PFSK-1 (cell line): ENCODE results near the gene CBX1.

Experiments
- POLR2AphosphoS5 ChIP-seq: IDR thresholded peaks from 2 replicates; pipeline ENCODE4 v1.6.1; 2012; ENCODE audit warnings: low read depth, mild to moderate bottlenecking, control low read depth, low read length, moderate library complexity
- SIN3A ChIP-seq: IDR thresholded peaks from 2 replicates; pipeline ENCODE4 v1.6.1; 2012; ENCODE audit warnings: mild to moderate bottlenecking, low read length, moderate library complexity, borderline replicate concordance; ENCODE audit not compliant: insufficient read depth
- TAF1 ChIP-seq: IDR thresholded peaks from 2 replicates; pipeline ENCODE4 v1.6.1; 2012; ENCODE audit warnings: low read length, control low read depth, borderline replicate concordance; ENCODE audit not compliant: insufficient read depth
- TF ChIP-seq, protein P1 (sequence below), 2 experiments: IDR thresholded peaks; 2 replicates each; pipeline versions ENCODE4 v1.6.1 to v1.8.0; 2011 to 2012; ENCODE audit warnings: low read depth in 2 of 2, low read length in 2 of 2, control low read depth in 1 of 2, inconsistent platforms in 1 of 2, mild to moderate bottlenecking in 1 of 2, moderate library complexity in 1 of 2; ENCODE audit not compliant: insufficient read depth in 1 of 2

GRCh38 chr17:48104440-48104839, 3.2 kb upstream of the CBX1 start:
- TF ChIP-seq SIN3A: no peak
- TF ChIP-seq POLR2AphosphoS5: no peak
- TF ChIP-seq, protein P1, sequence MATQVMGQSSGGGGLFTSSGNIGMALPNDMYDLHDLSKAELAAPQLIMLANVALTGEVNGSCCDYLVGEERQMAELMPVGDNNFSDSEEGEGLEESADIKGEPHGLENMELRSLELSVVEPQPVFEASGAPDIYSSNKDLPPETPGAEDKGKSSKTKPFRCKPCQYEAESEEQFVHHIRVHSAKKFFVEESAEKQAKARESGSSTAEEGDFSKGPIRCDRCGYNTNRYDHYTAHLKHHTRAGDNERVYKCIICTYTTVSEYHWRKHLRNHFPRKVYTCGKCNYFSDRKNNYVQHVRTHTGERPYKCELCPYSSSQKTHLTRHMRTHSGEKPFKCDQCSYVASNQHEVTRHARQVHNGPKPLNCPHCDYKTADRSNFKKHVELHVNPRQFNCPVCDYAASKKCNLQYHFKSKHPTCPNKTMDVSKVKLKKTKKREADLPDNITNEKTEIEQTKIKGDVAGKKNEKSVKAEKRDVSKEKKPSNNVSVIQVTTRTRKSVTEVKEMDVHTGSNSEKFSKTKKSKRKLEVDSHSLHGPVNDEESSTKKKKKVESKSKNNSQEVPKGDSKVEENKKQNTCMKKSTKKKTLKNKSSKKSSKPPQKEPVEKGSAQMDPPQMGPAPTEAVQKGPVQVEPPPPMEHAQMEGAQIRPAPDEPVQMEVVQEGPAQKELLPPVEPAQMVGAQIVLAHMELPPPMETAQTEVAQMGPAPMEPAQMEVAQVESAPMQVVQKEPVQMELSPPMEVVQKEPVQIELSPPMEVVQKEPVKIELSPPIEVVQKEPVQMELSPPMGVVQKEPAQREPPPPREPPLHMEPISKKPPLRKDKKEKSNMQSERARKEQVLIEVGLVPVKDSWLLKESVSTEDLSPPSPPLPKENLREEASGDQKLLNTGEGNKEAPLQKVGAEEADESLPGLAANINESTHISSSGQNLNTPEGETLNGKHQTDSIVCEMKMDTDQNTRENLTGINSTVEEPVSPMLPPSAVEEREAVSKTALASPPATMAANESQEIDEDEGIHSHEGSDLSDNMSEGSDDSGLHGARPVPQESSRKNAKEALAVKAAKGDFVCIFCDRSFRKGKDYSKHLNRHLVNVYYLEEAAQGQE (IDR thresholded peaks at IDR 0.05; ENCODE audit: insufficient read depth in 1 of 2, low read depth in 2 of 2, low read length in 2 of 2): no peak
- no peak for TF ChIP-seq TAF1
